Fibroblast of the aortic adventitia (primary cell): ENCODE data around the gene CCDC12. TPM values are rescaled to one million over a fixed set of nuclear protein-coding genes. Genes with fewer than 3 reads are reported as not detected.

Source experiments
- DNase-seq: peaks from one replicate; pipeline ENCODE4 v3.0.0-alpha.2; 2010; ENCODE audit warnings: low read depth
- H3K4me3 ChIP-seq: 2 replicates; pipeline ENCODE4 v1.5.1; 2011; ENCODE audit warnings: low read depth, mild to moderate bottlenecking, control low read depth, low read length, moderate library complexity
- CTCF ChIP-seq: IDR thresholded peaks from 2 replicates; pipeline ENCODE4 v1.5.1; 2011; ENCODE audit warnings: mild to moderate bottlenecking, low read length, control low read depth, inconsistent platforms; ENCODE audit not compliant: insufficient read depth
- total RNA-seq: library from RNA; depleted of rRNA; stranded (reverse); fragments of >200 nt; gene quantifications from 2 replicates; pipeline ENCODE4 v1.2.3, GENCODE V29; 2012; ENCODE audit warnings: low replicate concordance

The CCDC12 gene
- total RNA-seq, 1 donor, result 21.6 TPM

GRCh38 chr3:46948830-46949671, 27.5 kb downstream of the CCDC12 start:
- no peak for DNase-seq
- H3K4me3 ChIP-seq, result no peak overlapping the region
- TF ChIP-seq CTCF, result no peak

GRCh38 chr3:46947981-46948791, 28.4 kb downstream of the CCDC12 start:
- no peak overlapping the region for H3K4me3 ChIP-seq
- DNase-seq, result peak; percentile 61
- no peak for TF ChIP-seq CTCF

GRCh38 chr3:46947546-46947901, 29.0 kb downstream of the CCDC12 start:
- no peak for DNase-seq
- TF ChIP-seq CTCF, result no peak
- H3K4me3 ChIP-seq, result no peak overlapping the region

GRCh38 chr3:46946856-46947545, 29.5 kb downstream of the CCDC12 start:
- no peak for DNase-seq
- no peak for TF ChIP-seq CTCF
- H3K4me3 ChIP-seq, result no peak overlapping the region

- TF ChIP-seq CTCF, result no peak
- no peak for DNase-seq
- no peak overlapping the region for H3K4me3 ChIP-seq
Measured at GRCh38 chr3:46946416-46946815, 30.1 kb downstream of the CCDC12 start.

GRCh38 chr3:46944191-46944590, 32.4 kb downstream of the CCDC12 start:
- no peak for TF ChIP-seq CTCF

More at GRCh38 chr3:46944191-46944590, 32.4 kb downstream of the CCDC12 start:
- no peak for DNase-seq
- no peak overlapping the region for H3K4me3 ChIP-seq
